ENCODE measurements around the gene MAGI2. TPM values are rescaled to one million over a fixed set of nuclear protein-coding genes. Genes with fewer than 3 reads are reported as not detected.

MAGI2 gene
- total RNA-seq, 3 donors from 2014 or later (not counting 1 experiment from before 2014, with no cell fraction given): 0.09 to 0.48 (median 0.27) TPM

DNA sequence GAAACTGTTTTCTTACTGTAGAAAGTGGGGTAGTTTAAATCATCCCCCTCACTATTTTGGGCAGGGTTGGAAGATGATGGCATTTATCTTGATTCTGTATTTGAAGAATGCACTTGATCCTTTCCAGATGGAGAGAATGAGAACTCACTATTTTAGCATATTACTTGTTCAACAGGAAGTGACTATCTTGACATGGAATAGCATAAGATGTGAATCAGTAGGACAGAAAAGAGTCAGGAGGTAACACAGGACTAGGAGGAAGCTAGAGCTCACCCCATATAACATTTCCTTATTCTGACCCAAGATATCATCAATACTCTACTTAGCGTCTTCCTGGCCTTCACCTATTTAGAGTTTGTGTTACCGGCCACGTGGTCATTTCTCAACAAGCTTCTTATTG, 1254.7 kb downstream of the MAGI2 start:
- TF ChIP-seq, protein P1, sequence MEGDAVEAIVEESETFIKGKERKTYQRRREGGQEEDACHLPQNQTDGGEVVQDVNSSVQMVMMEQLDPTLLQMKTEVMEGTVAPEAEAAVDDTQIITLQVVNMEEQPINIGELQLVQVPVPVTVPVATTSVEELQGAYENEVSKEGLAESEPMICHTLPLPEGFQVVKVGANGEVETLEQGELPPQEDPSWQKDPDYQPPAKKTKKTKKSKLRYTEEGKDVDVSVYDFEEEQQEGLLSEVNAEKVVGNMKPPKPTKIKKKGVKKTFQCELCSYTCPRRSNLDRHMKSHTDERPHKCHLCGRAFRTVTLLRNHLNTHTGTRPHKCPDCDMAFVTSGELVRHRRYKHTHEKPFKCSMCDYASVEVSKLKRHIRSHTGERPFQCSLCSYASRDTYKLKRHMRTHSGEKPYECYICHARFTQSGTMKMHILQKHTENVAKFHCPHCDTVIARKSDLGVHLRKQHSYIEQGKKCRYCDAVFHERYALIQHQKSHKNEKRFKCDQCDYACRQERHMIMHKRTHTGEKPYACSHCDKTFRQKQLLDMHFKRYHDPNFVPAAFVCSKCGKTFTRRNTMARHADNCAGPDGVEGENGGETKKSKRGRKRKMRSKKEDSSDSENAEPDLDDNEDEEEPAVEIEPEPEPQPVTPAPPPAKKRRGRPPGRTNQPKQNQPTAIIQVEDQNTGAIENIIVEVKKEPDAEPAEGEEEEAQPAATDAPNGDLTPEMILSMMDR (IDR thresholded peaks at IDR 0.05): no peak
- no peaks in the 10 kb centered on the region for H3K36me3 ChIP-seq (ENCODE audit: control insufficient read depth, insufficient read depth, low read length)
- Mint-ChIP-seq H3K4me1 (no peaks in the 10 kb centered on the region), H3K27me3 (ENCODE audit: low read depth in 2 of 2) (peaks cover 0 to 5% of the 10 kb centered on the region in 2 donors), H3K9me3 (no peaks in the 10 kb centered on the region), H3K4me3 (no peak overlapping the region), H3K36me3 (no peaks in the 10 kb centered on the region), H3K27ac (no peak overlapping the region)
- ATAC-seq: no peak
- intact Hi-C loops (cut with micrococcal nuclease): no loop called here
- H3K4me3 ChIP-seq (ENCODE audit: low read length): no peak overlapping the region
- no peaks in the 10 kb centered on the region for H3K27me3 ChIP-seq (ENCODE audit: control insufficient read depth, insufficient read depth, low read length)
- H3K27ac ChIP-seq (ENCODE audit: low read length): no peak overlapping the region
- no peaks in the 10 kb centered on the region for H3K4me1 ChIP-seq (ENCODE audit: control insufficient read depth, insufficient read depth, low read length)
- no peak for DNase-seq
- 100% methylated on average over 3 of the region's 3 CpGs for WGBS (ENCODE audit: insufficient coverage)
- H3K9me3 ChIP-seq (ENCODE audit: control insufficient read depth, insufficient read depth, low read length): no peaks in the 10 kb centered on the region

DNA sequence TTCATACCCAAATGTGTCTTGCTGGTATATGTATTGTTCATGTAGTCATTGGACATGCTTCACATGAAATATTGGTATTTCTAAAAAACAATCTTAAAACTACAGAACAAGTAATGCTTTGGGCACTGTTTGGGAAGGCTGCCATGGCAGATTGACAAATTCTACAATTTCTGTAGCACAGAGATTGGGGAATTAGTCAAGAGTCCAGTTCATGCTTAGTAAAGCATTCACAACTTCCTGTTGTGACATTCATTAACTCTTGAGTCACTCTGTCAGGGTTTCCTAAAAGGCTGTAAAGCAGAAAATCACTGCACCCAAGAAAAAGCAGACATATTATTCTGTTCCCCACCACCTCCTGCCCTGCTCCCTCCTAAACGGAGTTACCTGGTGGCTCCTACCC, 1256.0 kb downstream of the MAGI2 start:
- TF ChIP-seq, protein P1 (IDR thresholded peaks at IDR 0.05): no peak
- no peaks in the 10 kb centered on the region for H3K9me3 Mint-ChIP-seq
- peaks cover 0 to 4% of the 10 kb centered on the region in 2 donors for H3K27me3 Mint-ChIP-seq (ENCODE audit: low read depth in 2 of 2)
- H3K27ac ChIP-seq (ENCODE audit: low read length): no peak overlapping the region
- no peak overlapping the region for H3K4me3 Mint-ChIP-seq
- no peaks in the 10 kb centered on the region for H3K36me3 ChIP-seq (ENCODE audit: control insufficient read depth, insufficient read depth, low read length)
- no peak overlapping the region for H3K27ac Mint-ChIP-seq
- DNase-seq (no peak), ATAC-seq (no peak)
- H3K4me1 ChIP-seq (ENCODE audit: control insufficient read depth, insufficient read depth, low read length): no peaks in the 10 kb centered on the region
- H3K4me1 Mint-ChIP-seq: no peaks in the 10 kb centered on the region
- no peaks in the 10 kb centered on the region for H3K9me3 ChIP-seq (ENCODE audit: control insufficient read depth, insufficient read depth, low read length)
- WGBS (ENCODE audit: insufficient coverage): 70% methylated on average over 1 of the region's 1 CpG
- intact Hi-C loops (cut with micrococcal nuclease): no loop called here
- H3K4me3 ChIP-seq (ENCODE audit: low read length): no peak overlapping the region
- H3K27me3 ChIP-seq (ENCODE audit: control insufficient read depth, insufficient read depth, low read length): no peaks in the 10 kb centered on the region
- no peaks in the 10 kb centered on the region for H3K36me3 Mint-ChIP-seq

DNA sequence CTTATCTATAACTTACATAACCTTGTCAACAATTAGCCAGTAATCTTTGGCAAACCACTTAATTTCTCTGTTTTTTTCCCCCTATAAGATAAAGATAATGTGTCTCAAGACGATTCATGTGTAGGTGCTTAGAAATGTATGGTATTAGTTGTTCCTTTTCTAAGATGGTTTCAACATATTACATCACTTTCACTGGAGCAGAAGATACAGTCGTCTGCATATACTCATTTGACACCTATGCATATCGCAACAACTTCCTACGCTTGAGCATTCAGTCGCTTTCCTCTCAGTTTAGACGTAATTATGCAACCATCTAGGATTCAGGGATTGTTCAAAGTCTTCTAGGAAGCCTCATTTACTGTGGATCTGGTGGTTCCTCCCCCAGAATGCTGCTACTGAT, 1258.2 kb downstream of the MAGI2 start:
- Histone ChIP-seq H3K27ac (ENCODE audit: low read length) (no peak overlapping the region), H3K27me3 (ENCODE audit: control insufficient read depth, insufficient read depth, low read length) (no peaks in the 10 kb centered on the region), H3K36me3 (ENCODE audit: control insufficient read depth, insufficient read depth, low read length) (no peaks in the 10 kb centered on the region), H3K4me3 (ENCODE audit: low read length) (no peak overlapping the region), H3K9me3 (ENCODE audit: control insufficient read depth, insufficient read depth, low read length) (no peaks in the 10 kb centered on the region), H3K4me1 (ENCODE audit: control insufficient read depth, insufficient read depth, low read length) (no peaks in the 10 kb centered on the region)
- Mint-ChIP-seq H3K4me3 (no peak overlapping the region), H3K4me1 (no peaks in the 10 kb centered on the region), H3K9me3 (no peaks in the 10 kb centered on the region), H3K36me3 (no peaks in the 10 kb centered on the region), H3K27ac (no peak overlapping the region), H3K27me3 (ENCODE audit: low read depth in 2 of 2) (peaks cover 0 to 9% of the 10 kb centered on the region in 2 donors)
- no peak for DNase-seq
- WGBS (ENCODE audit: insufficient coverage): 85% methylated on average over 5 of the region's 6 CpGs
- TF ChIP-seq, protein P1 (IDR thresholded peaks at IDR 0.05): no peak
- intact Hi-C loops (cut with micrococcal nuclease): no loop called here
- no peak for ATAC-seq

DNA sequence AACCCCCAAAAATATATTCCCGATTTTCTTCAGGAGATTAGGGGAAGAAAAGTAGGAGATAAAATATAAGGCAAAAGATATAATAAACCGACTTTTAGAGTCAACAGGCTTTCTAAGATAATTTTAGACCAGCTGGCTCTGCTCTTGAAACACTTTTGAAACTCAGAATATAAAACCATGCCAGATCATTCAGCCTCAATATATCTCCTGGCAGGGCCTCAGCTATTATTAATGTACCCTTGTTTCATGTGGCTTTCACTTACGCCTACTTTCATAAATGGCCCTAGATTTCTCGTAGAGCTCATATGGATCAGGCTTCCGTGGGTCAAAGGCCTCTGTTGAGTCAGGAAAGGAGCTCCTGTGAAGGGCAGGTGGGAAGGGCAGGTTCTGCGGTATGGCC, 1258.9 kb downstream of the MAGI2 start:
- no peak overlapping the region for H3K4me3 Mint-ChIP-seq
- TF ChIP-seq, protein P1 (IDR thresholded peaks at IDR 0.05): no peak
- Histone ChIP-seq H3K27ac (ENCODE audit: low read length) (no peak overlapping the region), H3K9me3 (ENCODE audit: control insufficient read depth, insufficient read depth, low read length) (no peaks in the 10 kb centered on the region), H3K4me3 (ENCODE audit: low read length) (no peak overlapping the region), H3K4me1 (ENCODE audit: control insufficient read depth, insufficient read depth, low read length) (no peaks in the 10 kb centered on the region), H3K36me3 (ENCODE audit: control insufficient read depth, insufficient read depth, low read length) (no peaks in the 10 kb centered on the region), H3K27me3 (ENCODE audit: control insufficient read depth, insufficient read depth, low read length) (no peaks in the 10 kb centered on the region)
- H3K27ac Mint-ChIP-seq: no peak overlapping the region
- ATAC-seq (no peak), DNase-seq (no peak)
- no peaks in the 10 kb centered on the region for H3K36me3 Mint-ChIP-seq
- H3K4me1 Mint-ChIP-seq: no peaks in the 10 kb centered on the region
- no peaks in the 10 kb centered on the region for H3K9me3 Mint-ChIP-seq
- intact Hi-C loops (cut with micrococcal nuclease): no loop called here
- H3K27me3 Mint-ChIP-seq (ENCODE audit: low read depth in 2 of 2): peaks cover 0 to 9% of the 10 kb centered on the region in 2 donors
- WGBS (ENCODE audit: insufficient coverage): 88% methylated on average over 5 of the region's 6 CpGs

Measured in natural killer cell (primary cell).